Tibial nerve (tissue), 4 donors: ENCODE data around the gene DEFB131A.
"Not testable (repeated sequence)": the region's sequence is repeated elsewhere in the genome, so short reads cannot be mapped to it uniquely, and the experiment has no call there.

ENCODE experiments used
- CTCF ChIP-seq, 5 experiments: fragments of 200-600 bp in 3 of 5; fragments of 450-650 bp in 2 of 5; sonication (generic) in 3 of 5; IDR thresholded peaks; one replicate each; pipeline ENCODE4 v1.5.1; 2016 to 2019; ENCODE audit warnings: antibody characterized with exemption in 5 of 5, mild to moderate bottlenecking in 3 of 5, moderate library complexity in 2 of 5
- EP300 ChIP-seq, 2 donors: sonication (generic); formaldehyde crosslinking; IDR thresholded peaks; one replicate each; pipeline ENCODE4 v1.6.1; 2017; ENCODE audit warnings: antibody characterized with exemption in 2 of 2, mild to moderate bottlenecking in 1 of 2
- POLR2A ChIP-seq, 2 donors: fragments of 450-650 bp; IDR thresholded peaks; one replicate each; pipeline ENCODE4 v1.6.1; 2017; ENCODE audit warnings: antibody characterized with exemption in 2 of 2, mild to moderate bottlenecking in 2 of 2, moderate library complexity in 2 of 2

DNA sequence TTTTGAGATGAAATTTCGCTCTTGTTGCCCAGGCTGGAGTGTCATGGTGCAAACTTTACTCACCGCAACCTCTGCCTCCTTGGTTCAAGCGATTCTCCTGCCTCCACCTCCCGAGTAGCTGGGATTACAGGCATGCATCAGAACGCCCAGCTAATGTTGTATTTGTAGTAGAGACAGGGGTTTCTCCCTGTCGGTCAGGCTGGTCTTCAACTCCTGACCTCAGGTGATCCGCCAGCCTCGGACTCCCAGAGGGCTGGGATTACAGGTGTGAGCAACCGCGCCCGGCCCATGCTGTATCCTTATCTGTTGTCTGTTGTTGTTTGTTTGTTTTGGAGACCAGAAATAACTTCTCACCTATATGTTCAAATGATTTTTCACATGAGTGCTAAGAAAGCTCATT is 42.7 kb downstream of the DEFB131A start:
- TF ChIP-seq CTCF, POLR2A, EP300 (IDR thresholded peaks at IDR 0.05): not testable (repeated sequence)
